CD4-positive, alpha-beta T cell treated with Interleukin-10 for 1 hour (primary cell): ENCODE measurements around the gene WARS2.
A peak's percentile ranks its signal among the peaks of the same experiment; 100 is the strongest.
"Not testable (repeated sequence)": the region's sequence is repeated elsewhere in the genome, so short reads cannot be mapped to it uniquely, and the experiment has no call there.

Experiments used
- DNase-seq: peaks from one replicate; pipeline ENCODE4 v3.0.0-alpha.2; 2020

Gene WARS2

GRCh38 chr1:119140177-119141019 lies at the start of gene WARS2:
Gene WARS2, minus strand, starts transcription at chr1:119140653. Its CDS starts 9 bp downstream, at chr1:119140644.
- DNase-seq: peak; percentile 97

- DNase-seq: no peak
These were observed 48.5 kb upstream of the WARS2 start for GRCh38 chr1:119188926-119189325.

DNA sequence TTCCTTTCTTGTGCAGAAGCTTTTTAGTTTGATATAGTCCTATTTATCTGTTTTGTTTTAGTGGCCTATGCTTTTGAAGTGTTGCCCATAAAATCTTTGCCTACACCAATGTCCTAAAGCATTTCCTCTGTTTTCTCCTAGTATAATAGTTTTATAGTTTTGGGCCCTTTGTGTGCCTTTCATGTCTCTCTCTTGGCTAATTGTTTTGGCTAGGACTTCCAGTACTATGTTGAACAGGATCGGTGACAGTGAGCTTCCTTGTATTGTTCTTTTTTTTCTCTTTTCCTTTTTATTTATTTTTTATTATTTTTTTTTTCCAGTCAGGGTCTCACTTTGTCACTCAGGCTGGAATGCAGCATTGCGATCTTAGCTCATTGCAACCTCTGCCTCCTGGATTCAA lies 47.0 kb upstream of the WARS2 start:
- DNase-seq: no peak

- DNase-seq: no peak
These were observed 46.0 kb upstream of the WARS2 start for GRCh38 chr1:119186471-119186870.

DNA sequence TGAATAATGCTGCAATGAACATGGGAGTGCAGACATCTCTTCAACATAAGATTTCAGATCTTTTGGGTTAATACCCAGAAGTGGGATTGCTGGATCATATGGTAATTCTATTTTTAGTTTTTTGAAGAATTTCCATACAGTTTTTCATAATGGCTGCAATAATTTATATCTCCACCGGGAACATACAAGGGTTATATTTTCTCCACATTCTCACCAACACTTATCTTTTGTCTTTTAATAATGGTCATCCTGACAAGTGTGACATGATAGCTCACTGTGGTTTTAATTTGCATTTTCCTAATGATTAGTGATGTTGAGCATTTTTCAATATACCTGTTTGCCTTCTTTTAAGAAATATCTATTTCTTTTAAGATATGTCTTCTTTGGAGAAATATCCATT lies 44.5 kb upstream of the WARS2 start:
- DNase-seq: no peak

DNA sequence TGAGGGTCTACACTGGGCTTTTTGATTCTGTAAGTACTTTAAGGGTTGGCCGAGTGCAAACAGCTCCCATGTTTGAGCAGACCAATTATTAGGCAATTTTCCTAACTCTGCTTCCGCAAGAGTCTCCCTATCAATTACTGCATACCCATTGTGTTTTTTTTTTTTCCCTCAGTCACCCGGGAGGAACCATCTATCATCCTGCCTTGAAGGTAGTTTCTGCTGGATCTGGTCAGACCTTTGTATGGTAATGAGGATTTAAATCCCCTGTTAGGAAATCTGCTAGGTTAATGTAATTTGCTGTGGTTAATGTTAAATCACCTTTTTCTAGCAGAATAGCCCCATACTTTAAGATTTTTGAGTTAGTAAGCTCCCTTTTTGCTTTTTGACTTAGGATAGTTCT lies 40.8 kb upstream of the WARS2 start:
- DNase-seq: no peak

DNA sequence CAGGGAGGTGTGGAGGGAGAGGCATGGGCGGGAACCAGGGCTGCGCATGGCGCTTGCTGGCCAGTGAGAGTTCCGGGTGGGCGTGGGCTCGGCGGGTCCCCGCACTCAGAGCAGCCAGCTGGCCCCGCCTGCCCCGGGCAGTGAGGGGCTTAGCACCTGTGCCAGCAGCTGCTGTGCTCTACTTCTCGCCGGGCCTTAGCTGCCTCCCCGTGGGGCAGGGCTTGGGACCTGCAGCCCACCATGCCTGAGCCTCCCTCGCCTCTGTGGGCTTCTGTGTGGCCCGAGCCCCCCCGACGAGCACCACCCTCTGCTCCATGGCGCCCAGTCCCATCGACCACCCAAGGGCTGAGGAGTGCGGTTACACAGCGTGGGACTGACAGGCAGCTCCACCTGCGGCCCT lies 38.6 kb upstream of the WARS2 start:
- DNase-seq: no peak

GRCh38 chr1:119172927-119173326 lies 32.5 kb upstream of the WARS2 start:
- not testable (repeated sequence) for DNase-seq

DNA sequence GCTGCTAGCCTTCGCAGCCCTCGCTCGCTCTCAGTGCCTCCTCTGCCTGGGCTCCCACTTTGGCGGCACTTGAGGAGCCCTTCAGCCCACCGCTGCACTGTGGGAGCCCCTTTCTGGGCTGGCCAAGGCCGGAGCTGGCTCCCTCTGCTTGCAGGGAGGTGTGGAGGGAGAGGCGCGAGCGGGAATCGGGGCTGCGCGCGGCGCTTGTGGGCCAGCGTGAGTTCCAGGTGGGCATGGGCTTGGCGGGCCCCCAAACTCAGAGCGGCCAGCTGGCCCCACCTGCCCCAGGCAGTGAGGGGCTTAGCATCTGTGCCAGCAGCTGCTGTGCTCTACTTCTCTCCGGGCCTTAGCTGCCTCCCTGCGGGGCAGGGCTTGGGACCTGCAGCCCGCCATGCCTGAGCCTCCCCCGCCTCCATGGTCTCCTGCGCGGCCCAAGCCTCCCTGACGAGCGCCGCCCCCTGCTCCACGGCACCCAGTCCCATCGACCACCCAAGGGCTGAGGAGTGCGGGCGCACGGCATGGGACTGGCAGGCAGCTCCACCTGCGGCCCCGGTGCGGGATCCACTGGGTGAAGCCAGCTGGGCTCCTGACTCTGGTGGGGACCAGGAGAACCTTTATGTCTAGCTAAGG lies 31.0 kb upstream of the WARS2 start:
- DNase-seq: not testable (repeated sequence)

DNA sequence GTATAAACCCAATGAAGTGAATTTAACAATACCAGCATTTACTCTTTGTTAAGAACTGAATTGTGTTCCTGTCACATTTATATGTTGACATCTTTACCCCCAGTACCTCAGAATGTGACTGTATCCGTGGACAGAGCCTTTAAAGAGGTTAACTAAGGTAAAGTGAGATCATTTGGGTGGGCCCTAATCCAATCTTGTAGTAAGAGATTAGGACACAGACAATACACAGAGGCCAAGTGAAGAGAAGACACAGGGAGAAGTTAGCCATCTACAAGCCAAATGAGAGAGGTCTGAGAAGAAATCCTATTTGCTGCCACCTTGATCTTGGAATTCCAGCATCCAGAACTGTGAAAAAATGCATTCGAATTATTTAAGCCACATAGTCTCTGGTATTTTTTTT lies 22.9 kb upstream of the WARS2 start:
- DNase-seq: no peak

DNA sequence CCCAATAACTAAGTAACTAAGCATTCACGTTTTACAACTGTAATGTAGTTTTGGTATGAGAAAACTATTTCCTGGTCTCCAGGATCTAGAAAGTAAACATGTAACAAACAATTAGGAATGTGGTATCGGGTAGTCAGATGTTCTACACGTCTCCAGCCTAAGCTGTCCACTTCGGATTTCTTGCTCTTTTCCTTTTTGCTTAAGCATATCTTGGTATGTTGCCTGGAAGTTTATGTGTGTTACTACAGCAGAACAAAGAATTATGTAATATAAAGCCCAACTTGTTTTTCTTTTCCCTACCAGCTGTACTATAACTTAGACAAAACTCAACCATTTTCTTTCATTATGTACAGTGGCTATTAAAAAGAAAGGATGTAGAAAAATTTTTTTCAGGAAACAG lies 20.4 kb upstream of the WARS2 start:
- DNase-seq: no peak

DNA sequence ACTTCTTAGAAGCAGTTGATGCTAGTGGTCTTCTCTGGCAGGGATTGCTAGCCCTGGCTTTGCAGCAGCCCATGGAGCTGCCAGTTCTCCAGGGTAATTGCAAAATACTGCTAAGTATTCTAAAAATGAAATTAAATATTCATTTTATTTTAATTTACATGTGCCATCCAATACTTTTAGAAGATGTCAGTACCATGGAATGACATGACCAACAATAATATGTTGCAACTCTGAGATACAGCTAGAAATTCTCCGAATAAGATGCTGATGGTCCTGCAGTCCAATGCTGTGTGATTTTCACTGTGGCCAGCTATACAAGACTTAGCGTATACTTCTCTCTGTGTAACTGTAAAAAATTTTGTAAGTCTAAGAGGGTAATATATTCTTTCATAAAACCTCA lies 20.0 kb upstream of the WARS2 start:
- DNase-seq: no peak

DNA sequence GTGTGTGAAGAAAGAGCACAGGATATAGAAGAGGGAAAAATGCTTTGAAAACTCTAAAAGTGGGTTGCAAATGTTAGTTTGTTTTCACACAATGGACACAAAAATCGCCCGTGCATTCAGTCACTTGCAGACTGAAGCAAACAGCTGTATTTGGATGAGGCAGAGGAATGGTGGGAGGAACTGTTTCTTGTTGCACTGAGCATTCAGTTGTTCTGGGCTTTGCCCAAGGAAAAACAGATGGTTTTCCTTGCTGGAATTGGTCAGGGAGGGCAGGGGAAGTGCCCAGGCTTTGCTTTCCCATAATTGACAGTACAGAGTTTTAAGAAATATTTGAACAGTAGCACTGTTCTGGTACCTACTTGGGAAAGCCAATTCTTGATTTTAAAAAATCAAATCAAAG lies 19.5 kb upstream of the WARS2 start:
- DNase-seq: no peak

DNA sequence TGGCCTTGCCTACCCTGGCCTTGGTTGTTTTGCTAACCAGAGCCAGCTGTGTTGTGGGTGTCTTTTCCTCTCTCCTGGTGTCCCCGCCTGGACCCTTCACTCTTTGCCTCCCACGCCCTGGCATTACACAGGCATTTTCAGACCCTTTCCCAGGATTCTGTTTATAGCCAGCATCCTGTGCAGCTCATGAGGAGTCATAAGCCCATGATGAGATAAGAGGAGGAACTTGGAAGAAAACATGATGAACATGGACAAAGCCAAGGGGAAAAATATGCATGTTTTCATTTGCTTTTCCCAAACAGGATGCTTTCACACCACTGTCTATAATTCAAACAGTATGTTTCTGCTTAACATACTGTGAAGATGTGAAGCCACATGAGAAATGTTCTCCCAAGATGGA lies 18.7 kb upstream of the WARS2 start:
- DNase-seq: no peak

DNA sequence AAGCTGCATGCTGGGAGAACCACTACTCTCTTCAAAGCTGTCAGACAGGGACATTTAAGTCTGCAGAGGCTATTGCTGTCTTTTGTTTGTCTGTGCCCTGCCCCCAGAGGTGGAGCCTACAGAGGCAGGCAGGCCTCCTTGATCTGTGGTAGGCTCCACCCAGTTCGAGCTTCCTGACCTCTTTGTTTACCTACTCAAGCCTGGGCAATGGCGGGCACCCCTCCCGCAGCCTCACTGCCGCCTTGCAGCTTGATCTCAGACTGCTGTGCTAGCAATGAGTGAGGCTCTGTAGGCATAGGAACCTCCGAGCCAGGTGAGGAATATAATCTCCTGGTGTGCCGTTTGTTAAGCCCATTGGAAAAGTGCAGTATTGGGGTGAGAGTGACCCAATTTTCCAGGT lies 16.3 kb upstream of the WARS2 start:
- DNase-seq: not testable (repeated sequence)

DNA sequence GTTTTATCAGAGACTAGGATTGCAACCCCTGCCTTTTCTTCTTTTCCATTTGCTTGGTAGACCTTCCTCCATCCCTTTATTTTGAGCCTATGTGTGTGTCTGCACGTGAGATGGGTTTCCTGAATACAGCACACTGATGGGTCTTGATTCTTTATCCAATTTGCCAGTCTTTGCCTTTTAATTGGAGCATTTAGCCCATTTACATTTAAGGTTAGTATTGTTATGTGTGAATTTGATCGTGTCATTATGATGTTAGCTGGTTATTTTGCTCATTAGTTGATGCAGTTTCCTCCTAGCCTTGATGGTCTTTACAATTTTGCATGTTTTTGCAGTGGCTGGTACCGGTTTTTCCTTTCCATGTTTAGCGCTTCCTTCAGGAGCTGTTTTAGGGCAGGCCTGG lies 14.6 kb upstream of the WARS2 start:
- not testable (repeated sequence) for DNase-seq

DNA sequence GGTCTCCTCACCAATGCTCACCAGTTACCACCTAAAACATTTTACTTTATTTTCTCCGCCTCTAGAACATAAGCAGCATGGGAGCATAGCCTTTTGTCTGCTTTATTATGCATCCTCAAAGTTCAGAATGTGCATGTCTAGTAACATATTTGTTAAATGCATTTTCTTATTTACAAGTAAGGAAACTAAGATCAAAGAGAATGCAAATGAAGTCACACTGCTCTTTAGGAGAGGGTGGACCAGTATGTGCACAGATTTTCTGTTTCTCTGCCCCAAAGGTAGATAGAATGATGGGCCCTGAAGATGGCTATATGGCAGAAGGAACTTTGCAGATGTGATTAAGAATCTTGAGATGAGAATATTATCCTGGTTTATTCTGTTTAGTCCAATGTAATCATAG lies 9.7 kb upstream of the WARS2 start:
- DNase-seq: no peak

- DNase-seq: no peak
These were observed 7.2 kb upstream of the WARS2 start for GRCh38 chr1:119147661-119148090.

DNA sequence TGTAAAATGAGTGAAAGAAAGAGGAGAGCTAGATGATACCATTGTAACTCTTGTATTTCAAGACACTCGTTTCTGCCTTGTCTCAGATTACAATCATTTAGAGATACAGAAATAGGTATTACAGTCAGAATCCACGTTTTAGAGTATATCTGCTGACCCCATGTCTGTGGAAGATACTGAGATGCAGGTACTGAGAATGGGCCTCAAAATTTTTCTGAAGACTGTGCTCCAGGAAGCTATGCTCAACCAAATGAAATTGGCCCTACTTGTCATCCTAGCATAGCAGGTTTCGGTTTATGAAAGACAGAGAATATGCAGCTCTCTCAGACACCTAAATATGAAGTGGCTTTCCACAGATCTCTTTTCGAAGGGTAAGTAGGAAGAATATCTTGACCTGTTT lies 6.0 kb upstream of the WARS2 start:
- DNase-seq: no peak

DNA sequence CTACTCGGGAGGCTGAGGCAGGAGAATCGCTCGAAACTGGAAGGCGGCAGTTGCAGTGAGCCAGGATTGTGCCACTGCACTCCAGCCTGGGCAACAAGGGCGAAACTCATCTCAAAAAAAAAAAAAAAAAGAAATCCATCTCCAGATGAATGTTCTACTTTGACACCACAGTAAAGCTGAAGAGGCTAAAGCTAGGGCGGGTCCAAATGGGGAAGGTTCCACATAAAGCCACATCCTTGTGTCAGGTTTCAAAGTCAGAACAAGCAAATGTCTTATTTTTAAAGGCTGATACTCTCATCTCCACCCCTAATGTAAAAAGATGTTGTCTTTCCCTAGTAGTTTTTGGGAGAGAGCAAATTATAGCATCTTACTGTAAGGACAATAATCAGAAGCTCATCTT lies 4.4 kb upstream of the WARS2 start:
- no peak for DNase-seq

- no peak for DNase-seq
These were observed 3.3 kb upstream of the WARS2 start for GRCh38 chr1:119143706-119144105.

DNA sequence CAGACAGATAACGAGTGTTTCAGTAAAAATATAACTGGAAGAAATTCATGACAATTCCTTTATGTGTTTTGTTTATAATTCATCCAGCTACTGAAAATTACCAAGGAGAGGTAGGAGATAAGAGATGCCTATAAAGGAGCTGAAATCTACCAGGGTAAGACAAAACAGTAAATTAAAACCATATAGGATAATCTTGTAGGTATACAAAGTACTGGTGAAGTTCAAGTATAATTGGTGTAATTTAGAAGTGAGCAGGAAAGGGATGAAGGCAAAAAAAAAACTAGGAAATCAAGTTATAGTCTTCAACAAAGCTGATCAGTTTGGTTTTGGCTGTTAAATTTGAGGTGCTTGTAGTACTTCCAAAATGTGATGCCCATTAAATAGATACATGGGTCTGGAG lies 1.2 kb upstream of the WARS2 start:
- no peak for DNase-seq

GRCh38 chr1:119141020-119141424 lies 569 bp upstream of the WARS2 start:
- peak; percentile 55 for DNase-seq

GRCh38 chr1:119139857-119140176 lies 636 bp downstream of the WARS2 start:
- DNase-seq: no peak

DNA sequence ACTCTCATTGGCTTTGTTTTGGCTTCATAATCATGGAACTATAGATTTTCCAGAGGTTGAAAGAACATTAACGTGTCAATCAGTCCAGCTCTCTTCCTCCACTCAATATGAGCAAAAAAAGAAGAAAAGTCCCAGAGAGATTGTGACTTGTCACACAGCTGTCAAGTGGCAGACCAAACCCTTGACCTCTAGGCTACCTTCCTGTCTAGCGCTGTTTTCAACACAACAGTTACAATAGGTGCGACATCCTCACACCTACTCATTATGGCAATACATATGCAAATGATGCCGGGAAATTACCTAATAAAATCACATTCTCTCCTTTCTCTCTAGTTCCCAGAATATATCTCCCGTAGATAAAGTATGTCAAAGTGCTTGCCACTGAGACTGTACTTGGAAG lies 1.1 kb downstream of the WARS2 start:
- peak; percentile 75 for DNase-seq
